HG02852 (cell line): ENCODE data around the gene DOK6.

Source experiments
- ATAC-seq: cut with Tn5 transposase; IDR thresholded peaks from one replicate; pipeline ENCODE4 v1.9.1; 2021; ENCODE audit warnings: mild to moderate bottlenecking, moderate library complexity; ENCODE audit not compliant: unreplicated experiment

Gene DOK6

GRCh38 chr18:69730664-69731063 lies 330.0 kb downstream of the DOK6 start:
- no peak for ATAC-seq

- no peak for ATAC-seq
Measured at GRCh38 chr18:69734536-69734935, 333.8 kb downstream of the DOK6 start.

GRCh38 chr18:69736730-69737129 lies 336.0 kb downstream of the DOK6 start:
- ATAC-seq, result no peak

- no peak for ATAC-seq
Measured at GRCh38 chr18:69737851-69738250, 337.2 kb downstream of the DOK6 start.

GRCh38 chr18:69747388-69747787 lies 346.7 kb downstream of the DOK6 start:
- no peak for ATAC-seq

GRCh38 chr18:69752737-69753380 lies 352.2 kb downstream of the DOK6 start:
- ATAC-seq, result no peak

GRCh38 chr18:69754108-69754507 lies 353.4 kb downstream of the DOK6 start:
- no peak for ATAC-seq

- ATAC-seq, result no peak
Measured at GRCh38 chr18:69755041-69755440, 354.4 kb downstream of the DOK6 start.

GRCh38 chr18:69755856-69756496 lies 355.3 kb downstream of the DOK6 start:
- ATAC-seq, result no peak

- no peak for ATAC-seq
Measured at GRCh38 chr18:69757733-69758132, 357.0 kb downstream of the DOK6 start.

GRCh38 chr18:69758458-69758857 lies 357.8 kb downstream of the DOK6 start:
- ATAC-seq, result no peak

GRCh38 chr18:69759046-69759445 lies 358.4 kb downstream of the DOK6 start:
- ATAC-seq, result no peak

GRCh38 chr18:69763002-69763401 lies 362.3 kb downstream of the DOK6 start:
- ATAC-seq, result no peak

- ATAC-seq, result no peak
Measured at GRCh38 chr18:69763821-69764220, 363.1 kb downstream of the DOK6 start.

- no peak for ATAC-seq
Measured at GRCh38 chr18:69770238-69770637, 369.6 kb downstream of the DOK6 start.

- ATAC-seq, result no peak
Measured at GRCh38 chr18:69774831-69775230, 374.1 kb downstream of the DOK6 start.

- no peak for ATAC-seq
Measured at GRCh38 chr18:69777248-69777647, 376.6 kb downstream of the DOK6 start.

- no peak for ATAC-seq
Measured at GRCh38 chr18:69778680-69779079, 378.0 kb downstream of the DOK6 start.

GRCh38 chr18:69780851-69781250 lies 380.2 kb downstream of the DOK6 start:
- ATAC-seq, result no peak

- no peak for ATAC-seq
Measured at GRCh38 chr18:69784815-69785214, 384.1 kb downstream of the DOK6 start.

GRCh38 chr18:69785466-69785865 lies 384.8 kb downstream of the DOK6 start:
- ATAC-seq, result no peak

- ATAC-seq, result no peak
Measured at GRCh38 chr18:69786427-69786826, 385.7 kb downstream of the DOK6 start.
